GM12891 (cell line): Measurements from ENCODE around the gene AK8.

ENCODE experiments used
- POLR2A ChIP-seq: IDR thresholded peaks from 2 replicates; pipeline ENCODE4 v1.6.1; 2011; ENCODE audit warnings: low read depth, low read length, control low read depth
- POLR2AphosphoS5 ChIP-seq: IDR thresholded peaks from 2 replicates; pipeline ENCODE4 v1.6.1; 2011; ENCODE audit warnings: low read depth, low read length, control low read depth

- no peak for TF ChIP-seq POLR2AphosphoS5
- TF ChIP-seq POLR2A, result no peak
These were observed 50.7 kb downstream of the AK8 start for GRCh38 chr9:132827366-132827765.
